Parathyroid adenoma (tissue), 2 donors: ENCODE data around the gene RNF144B.

Experiments
- H2AFZ ChIP-seq: fragments of 300-600 bp; sonication (generic); one replicate; pipeline ENCODE4 v1.7.0; 2017; ENCODE audit warnings: antibody characterized with exemption, mild to moderate bottlenecking
- H3K27ac ChIP-seq: fragments of 300-600 bp; sonication (generic); one replicate; pipeline ENCODE4 v1.7.0; 2017
- H3K27me3 ChIP-seq: fragments of 300-600 bp; sonication (generic); one replicate; pipeline ENCODE4 v1.7.0; 2017; ENCODE audit warnings: low read length; ENCODE audit not compliant: control insufficient read depth, insufficient read depth
- H3K36me3 ChIP-seq: fragments of 300-600 bp; sonication (generic); one replicate; pipeline ENCODE4 v1.7.0; 2017; ENCODE audit warnings: low read length; ENCODE audit not compliant: control insufficient read depth, insufficient read depth
- H3K4me1 ChIP-seq: fragments of 300-600 bp; sonication (generic); one replicate; pipeline ENCODE4 v1.7.0; 2017; ENCODE audit warnings: control low read depth
- H3K4me2 ChIP-seq: fragments of 300-600 bp; sonication (generic); one replicate; pipeline ENCODE4 v1.7.0; 2017; ENCODE audit warnings: low read length
- H3K4me3 ChIP-seq: fragments of 300-600 bp; sonication (generic); one replicate; pipeline ENCODE4 v1.7.0; 2017; ENCODE audit warnings: low read depth, low read length
- H3K79me2 ChIP-seq: fragments of 300-600 bp; sonication (generic); one replicate; pipeline ENCODE4 v1.7.0; 2017; ENCODE audit warnings: control low read depth
- H3K9ac ChIP-seq: fragments of 300-600 bp; sonication (generic); one replicate; pipeline ENCODE4 v1.7.0; 2017; ENCODE audit warnings: mild to moderate bottlenecking
- H3K9me3 ChIP-seq: fragments of 300-600 bp; sonication (generic); one replicate; pipeline ENCODE4 v1.7.0; 2017; ENCODE audit warnings: low read length; ENCODE audit not compliant: control insufficient read depth
- TF ChIP-seq, protein P1 (sequence below): fragments of 300-600 bp; sonication (generic); IDR thresholded peaks from one replicate; pipeline ENCODE4 v1.7.0; 2017; ENCODE audit warnings: antibody characterized with exemption, mild to moderate bottlenecking
- donor health status: primary hyperparathyroidism.

RNF144B gene

DNA sequence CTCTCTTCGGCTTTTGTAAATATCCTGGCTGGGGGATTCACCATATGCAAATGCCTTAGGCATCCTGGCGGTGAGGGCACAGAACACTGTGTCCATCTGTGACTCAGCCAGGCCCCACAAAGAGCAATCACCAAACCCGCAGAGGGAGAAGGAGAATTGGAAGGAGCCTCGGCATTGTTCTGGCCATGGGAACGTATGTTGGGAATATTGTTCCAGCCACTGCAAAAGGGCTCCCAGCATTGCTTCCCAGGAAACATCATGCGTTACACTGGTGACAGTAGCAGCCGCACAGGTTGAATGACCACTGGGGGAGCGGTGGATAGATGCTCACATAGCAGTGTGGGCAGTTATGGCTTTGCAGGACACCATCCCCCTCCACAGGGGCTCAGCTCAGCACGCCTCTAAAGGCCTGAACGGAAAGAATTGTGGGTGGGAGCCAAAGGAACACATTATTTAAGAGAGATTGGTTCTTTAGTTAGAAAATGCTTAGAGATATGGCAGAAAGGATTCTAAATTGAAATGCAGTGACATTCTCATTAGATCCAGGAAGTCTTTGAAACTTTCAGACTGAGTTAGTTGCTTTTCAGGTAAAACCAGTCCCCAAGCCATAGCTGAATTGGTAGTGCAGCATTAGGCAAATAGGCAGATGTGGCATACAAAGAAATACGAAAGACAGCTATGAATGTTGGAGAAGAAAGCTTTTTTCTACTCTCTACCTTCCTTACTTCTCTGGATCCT, 104.3 kb downstream of the RNF144B start:
- Histone ChIP-seq H3K27me3 (no peaks in the 10 kb centered on the region), H3K4me3 (no peak overlapping the region), H3K4me1 (no peaks in the 10 kb centered on the region), H3K79me2 (no peaks in the 10 kb centered on the region), H2AFZ (no peak overlapping the region), H3K4me2 (no peak overlapping the region), H3K9me3 (no peaks in the 10 kb centered on the region), H3K9ac (no peak overlapping the region), H3K27ac (no peak overlapping the region), H3K36me3 (no peaks in the 10 kb centered on the region)
- TF ChIP-seq, protein P1, sequence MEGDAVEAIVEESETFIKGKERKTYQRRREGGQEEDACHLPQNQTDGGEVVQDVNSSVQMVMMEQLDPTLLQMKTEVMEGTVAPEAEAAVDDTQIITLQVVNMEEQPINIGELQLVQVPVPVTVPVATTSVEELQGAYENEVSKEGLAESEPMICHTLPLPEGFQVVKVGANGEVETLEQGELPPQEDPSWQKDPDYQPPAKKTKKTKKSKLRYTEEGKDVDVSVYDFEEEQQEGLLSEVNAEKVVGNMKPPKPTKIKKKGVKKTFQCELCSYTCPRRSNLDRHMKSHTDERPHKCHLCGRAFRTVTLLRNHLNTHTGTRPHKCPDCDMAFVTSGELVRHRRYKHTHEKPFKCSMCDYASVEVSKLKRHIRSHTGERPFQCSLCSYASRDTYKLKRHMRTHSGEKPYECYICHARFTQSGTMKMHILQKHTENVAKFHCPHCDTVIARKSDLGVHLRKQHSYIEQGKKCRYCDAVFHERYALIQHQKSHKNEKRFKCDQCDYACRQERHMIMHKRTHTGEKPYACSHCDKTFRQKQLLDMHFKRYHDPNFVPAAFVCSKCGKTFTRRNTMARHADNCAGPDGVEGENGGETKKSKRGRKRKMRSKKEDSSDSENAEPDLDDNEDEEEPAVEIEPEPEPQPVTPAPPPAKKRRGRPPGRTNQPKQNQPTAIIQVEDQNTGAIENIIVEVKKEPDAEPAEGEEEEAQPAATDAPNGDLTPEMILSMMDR: no peak

DNA sequence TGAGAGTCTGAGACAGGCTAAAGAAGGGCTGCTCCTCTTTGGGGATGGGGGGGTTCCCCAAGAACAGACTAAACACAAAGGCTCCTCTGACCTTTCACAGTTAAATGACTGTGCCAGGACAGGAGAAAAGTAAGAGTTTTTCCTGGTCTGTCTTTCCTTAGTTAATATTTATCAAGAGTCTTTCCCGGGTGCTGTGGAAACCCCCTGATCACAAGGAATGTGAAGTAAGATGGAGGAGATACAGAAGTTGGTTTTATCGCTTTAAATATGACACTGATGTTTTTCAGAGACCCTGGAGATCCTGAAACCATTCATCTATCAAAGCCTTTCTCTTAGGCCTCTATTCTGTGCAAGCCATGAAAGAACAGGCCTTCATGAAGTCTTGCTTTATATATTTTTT, 105.8 kb downstream of the RNF144B start:
- Histone ChIP-seq H3K27me3 (no peaks in the 10 kb centered on the region), H3K9ac (no peak overlapping the region), H3K4me3 (no peak overlapping the region), H3K79me2 (no peaks in the 10 kb centered on the region), H3K36me3 (no peaks in the 10 kb centered on the region), H3K4me1 (no peaks in the 10 kb centered on the region), H3K27ac (no peak overlapping the region), H3K4me2 (no peak overlapping the region), H2AFZ (peak overlapping the region; percentile 25), H3K9me3 (no peaks in the 10 kb centered on the region)
- TF ChIP-seq, protein P1: no peak

DNA sequence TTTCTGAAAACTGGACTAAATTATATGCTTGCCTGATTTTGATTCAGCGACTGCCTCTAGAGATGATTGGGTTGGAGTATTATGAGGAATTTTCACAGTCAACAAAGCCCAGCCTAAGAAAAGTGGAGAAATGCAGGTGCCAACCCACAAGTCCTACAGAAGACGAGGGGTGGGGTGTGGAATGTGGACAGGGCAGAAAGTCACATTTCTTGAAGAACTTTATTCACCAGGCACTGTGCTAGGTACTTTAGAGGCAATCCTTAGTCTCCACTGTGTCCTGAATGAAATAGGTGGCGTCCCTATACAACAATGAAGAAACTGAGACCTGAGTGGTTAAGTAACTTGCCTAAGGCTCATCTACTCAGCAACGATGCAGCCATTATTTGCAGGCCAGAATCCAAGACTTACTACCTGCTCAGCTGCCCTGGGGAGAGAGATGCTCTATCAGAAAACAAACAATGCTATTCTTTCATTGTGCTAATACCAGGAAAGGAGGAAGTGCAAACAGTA, 106.3 kb downstream of the RNF144B start:
- TF ChIP-seq, protein P1: no peak

GRCh38 chr6:18493925-18494324, 106.8 kb downstream of the RNF144B start:
- no peaks in the 10 kb centered on the region for H3K4me1 ChIP-seq
- H3K4me3 ChIP-seq: no peak overlapping the region
- no peaks in the 10 kb centered on the region for H3K27me3 ChIP-seq
- H3K9me3 ChIP-seq: no peaks in the 10 kb centered on the region
- H3K36me3 ChIP-seq: no peaks in the 10 kb centered on the region
- no peak overlapping the region for H3K4me2 ChIP-seq
- H3K79me2 ChIP-seq: no peaks in the 10 kb centered on the region
- no peak overlapping the region for H2AFZ ChIP-seq
- no peak overlapping the region for H3K9ac ChIP-seq
- TF ChIP-seq, protein P1: no peak
- no peak overlapping the region for H3K27ac ChIP-seq

More for the DNA sequence above, 106.3 kb downstream of the RNF144B start:
- Histone ChIP-seq H3K4me2 (no peak overlapping the region), H2AFZ (peak overlapping the region; percentile 25), H3K36me3 (no peaks in the 10 kb centered on the region), H3K27ac (no peak overlapping the region), H3K79me2 (no peaks in the 10 kb centered on the region), H3K27me3 (no peaks in the 10 kb centered on the region), H3K9ac (no peak overlapping the region), H3K4me3 (no peak overlapping the region), H3K9me3 (no peaks in the 10 kb centered on the region), H3K4me1 (no peaks in the 10 kb centered on the region)

DNA sequence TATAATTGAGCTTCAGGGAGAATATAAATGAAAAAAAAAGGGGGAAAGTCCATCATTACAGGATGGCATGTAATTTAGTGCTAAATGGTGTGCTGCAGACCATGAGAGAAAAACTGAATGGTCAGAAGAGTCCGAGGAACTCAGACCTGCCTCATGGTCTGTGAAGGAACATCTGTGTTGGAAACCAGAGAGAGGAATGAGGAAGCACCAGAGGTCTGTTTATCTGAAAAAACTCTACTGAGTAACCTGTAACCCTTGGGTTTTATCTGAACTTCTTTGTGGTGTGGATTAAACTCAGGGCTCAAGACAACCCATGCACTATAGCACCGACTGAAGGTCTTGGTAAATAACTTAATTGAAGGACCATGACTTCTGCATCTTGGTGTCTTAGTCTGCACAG, 108.1 kb downstream of the RNF144B start:
- Histone ChIP-seq H3K9me3 (no peaks in the 10 kb centered on the region), H3K79me2 (no peaks in the 10 kb centered on the region), H3K4me3 (no peak overlapping the region), H3K36me3 (no peaks in the 10 kb centered on the region), H3K27me3 (no peaks in the 10 kb centered on the region), H3K4me1 (no peaks in the 10 kb centered on the region), H3K4me2 (no peak overlapping the region), H2AFZ (no peak overlapping the region), H3K27ac (no peak overlapping the region), H3K9ac (no peak overlapping the region)
- TF ChIP-seq, protein P1: no peak
